ENCODE results near the gene IMMP2L. TPM values are rescaled to one million over a fixed set of nuclear protein-coding genes. Genes with fewer than 3 reads are reported as not detected.

The IMMP2L gene
- total RNA-seq, 3 donors from 2014 or later (not counting 1 experiment from before 2014, with no cell fraction given) = 6.9 to 9.2 (median 8.7) TPM

- WGBS (ENCODE audit: insufficient coverage) = 68% methylated on average over 5 of the region's 5 CpGs
- Histone ChIP-seq H3K9me3 (ENCODE audit: control insufficient read depth, insufficient read depth, low read length) (no peaks in the 10 kb centered on the region), H3K27me3 (ENCODE audit: control insufficient read depth, insufficient read depth, low read length) (no peaks in the 10 kb centered on the region), H3K27ac (ENCODE audit: low read length) (no peak overlapping the region), H3K4me3 (ENCODE audit: low read length) (no peak overlapping the region), H3K4me1 (ENCODE audit: control insufficient read depth, insufficient read depth, low read length) (no peaks in the 10 kb centered on the region), H3K36me3 (ENCODE audit: control insufficient read depth, insufficient read depth, low read length) (no peaks in the 10 kb centered on the region)
- intact Hi-C loops (cut with micrococcal nuclease) = no loop called here
- Mint-ChIP-seq H3K36me3 (no peaks in the 10 kb centered on the region), H3K4me1 (no peaks in the 10 kb centered on the region), H3K27ac (no peak overlapping the region), H3K9me3 (peaks cover 7 to 13% of the 10 kb centered on the region in 2 donors), H3K27me3 (ENCODE audit: low read depth in 2 of 2) (no peaks in the 10 kb centered on the region), H3K4me3 (no peak overlapping the region)
- TF ChIP-seq CTCF (IDR thresholded peaks at IDR 0.05) = no peak
- DNase-seq = no peak
- no peak for ATAC-seq
Measured at GRCh38 chr7:110929480-110930249, 632.6 kb downstream of the IMMP2L start.

DNA sequence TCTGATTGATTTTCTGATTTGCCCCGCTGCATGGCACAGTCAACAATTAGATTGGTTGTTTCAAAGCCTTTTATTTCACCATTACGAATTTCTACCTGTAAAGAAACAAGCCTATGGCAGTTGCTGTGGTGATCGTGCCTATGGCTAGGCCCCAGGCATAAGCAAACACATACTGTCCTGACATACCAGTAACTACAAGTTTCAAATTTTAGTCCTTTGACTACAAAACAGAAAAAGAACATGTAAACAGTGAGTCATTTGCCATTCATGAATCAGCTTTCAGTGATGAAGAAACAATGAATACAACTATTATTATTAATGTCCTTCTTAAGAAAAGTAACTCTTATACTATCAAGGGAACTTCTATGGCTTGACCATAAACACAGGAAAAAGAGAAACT is 639.4 kb downstream of the IMMP2L start:
- no peak for ATAC-seq
- Mint-ChIP-seq H3K9me3 (peaks cover 3 to 4% of the 10 kb centered on the region in 2 donors), H3K4me1 (no peaks in the 10 kb centered on the region), H3K27me3 (ENCODE audit: low read depth in 2 of 2) (no peaks in the 10 kb centered on the region), H3K36me3 (no peaks in the 10 kb centered on the region), H3K4me3 (no peak overlapping the region), H3K27ac (no peak overlapping the region)
- intact Hi-C loops (cut with micrococcal nuclease) = no loop called here
- Histone ChIP-seq H3K27ac (ENCODE audit: low read length) (no peak overlapping the region), H3K4me1 (ENCODE audit: control insufficient read depth, insufficient read depth, low read length) (no peaks in the 10 kb centered on the region), H3K9me3 (ENCODE audit: control insufficient read depth, insufficient read depth, low read length) (no peaks in the 10 kb centered on the region), H3K27me3 (ENCODE audit: control insufficient read depth, insufficient read depth, low read length) (no peaks in the 10 kb centered on the region), H3K36me3 (ENCODE audit: control insufficient read depth, insufficient read depth, low read length) (no peaks in the 10 kb centered on the region), H3K4me3 (ENCODE audit: low read length) (no peak overlapping the region)
- no peak for TF ChIP-seq CTCF (IDR thresholded peaks at IDR 0.05)
- DNase-seq = no peak
- WGBS (ENCODE audit: insufficient coverage) = 84% methylated on average over 3 of the region's 3 CpGs

DNA sequence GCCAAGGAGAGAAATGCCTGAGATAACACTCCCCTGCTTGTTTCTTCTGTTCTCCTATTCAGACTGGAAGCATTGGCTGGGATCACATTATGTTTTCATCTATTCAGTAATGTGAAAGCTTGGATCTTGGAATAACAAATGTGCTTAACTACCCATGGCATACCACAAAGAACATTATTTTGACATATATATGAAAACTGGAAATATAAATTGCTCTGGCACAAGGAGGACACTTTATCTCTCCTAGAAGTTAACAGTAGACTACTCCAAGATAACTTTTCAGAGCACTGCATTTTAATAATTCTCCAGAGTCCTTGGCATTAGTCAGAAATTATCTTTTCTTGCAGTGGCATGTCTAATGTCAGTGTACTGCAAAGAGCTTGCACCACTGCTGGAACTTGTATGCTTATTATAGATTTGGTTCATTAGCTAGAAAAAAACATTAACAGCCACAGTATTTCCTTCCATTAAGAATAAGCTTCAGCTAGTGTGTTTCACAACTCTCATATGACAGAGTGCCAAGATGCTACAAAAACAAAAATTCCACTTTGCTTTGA is 640.6 kb downstream of the IMMP2L start:
- no peak for TF ChIP-seq CTCF (IDR thresholded peaks at IDR 0.05)

More for the DNA sequence above, 640.6 kb downstream of the IMMP2L start:
- Mint-ChIP-seq H3K9me3 (peaks cover 2% of the 10 kb centered on the region in 2 donors), H3K27me3 (ENCODE audit: low read depth in 2 of 2) (no peaks in the 10 kb centered on the region), H3K4me3 (no peak overlapping the region), H3K36me3 (no peaks in the 10 kb centered on the region), H3K4me1 (no peaks in the 10 kb centered on the region), H3K27ac (no peak overlapping the region)
- intact Hi-C loops (cut with micrococcal nuclease) = no loop called here
- Histone ChIP-seq H3K9me3 (ENCODE audit: control insufficient read depth, insufficient read depth, low read length) (no peaks in the 10 kb centered on the region), H3K4me3 (ENCODE audit: low read length) (no peak overlapping the region), H3K4me1 (ENCODE audit: control insufficient read depth, insufficient read depth, low read length) (no peaks in the 10 kb centered on the region), H3K27ac (ENCODE audit: low read length) (no peak overlapping the region), H3K27me3 (ENCODE audit: control insufficient read depth, insufficient read depth, low read length) (no peaks in the 10 kb centered on the region), H3K36me3 (ENCODE audit: control insufficient read depth, insufficient read depth, low read length) (no peaks in the 10 kb centered on the region)
- ATAC-seq (no peak), DNase-seq (no peak)
